T-helper 2 cell treated with Interferon-gamma antibody and Interleukin-4, amounts not matched to agents 5 μg/mL and 100 μg/mL, for 36 hours (primary cell): ENCODE data around the gene OR14A16.

Source experiments
- DNase-seq: peaks from one replicate; pipeline ENCODE4 v3.0.0; 2021; ENCODE audit warnings: low spot score
- H3K27ac Mint-ChIP-seq: one replicate; pipeline ENCODE4 v1.8.0; 2021; ENCODE audit warnings: mild to moderate bottlenecking, mixed read lengths
- H3K27me3 Mint-ChIP-seq: one replicate; pipeline ENCODE4 v1.8.0; 2021; ENCODE audit warnings: low read depth, mixed read lengths
- H3K36me3 Mint-ChIP-seq: one replicate; pipeline ENCODE4 v1.8.0; 2021; ENCODE audit warnings: low read depth, mixed read lengths
- H3K4me1 Mint-ChIP-seq: one replicate; pipeline ENCODE4 v1.8.0; 2021; ENCODE audit warnings: low read depth, mixed read lengths
- H3K4me3 Mint-ChIP-seq: one replicate; pipeline ENCODE4 v1.8.0; 2022; ENCODE audit warnings: mild to moderate bottlenecking, moderate library complexity, mixed read lengths
- H3K9me3 Mint-ChIP-seq: one replicate; pipeline ENCODE4 v1.8.0; 2021; ENCODE audit warnings: mixed read lengths

The OR14A16 gene

GRCh38 chr1:247840818-247841217, 16.9 kb upstream of the OR14A16 start:
- Mint-ChIP-seq H3K4me3 (no peak overlapping the region), H3K27me3 (no peaks in the 10 kb centered on the region), H3K36me3 (no peaks in the 10 kb centered on the region), H3K4me1 (no peaks in the 10 kb centered on the region), H3K27ac (no peak overlapping the region), H3K9me3 (no peaks in the 10 kb centered on the region)
- DNase-seq = no peak

- Mint-ChIP-seq H3K9me3 (no peaks in the 10 kb centered on the region), H3K27ac (no peak overlapping the region), H3K4me1 (no peaks in the 10 kb centered on the region), H3K4me3 (no peak overlapping the region), H3K27me3 (no peaks in the 10 kb centered on the region), H3K36me3 (no peaks in the 10 kb centered on the region)
- DNase-seq = no peak
Measured at GRCh38 chr1:247833601-247834000, 9.7 kb upstream of the OR14A16 start.

GRCh38 chr1:247829656-247830055, 5.7 kb upstream of the OR14A16 start:
- H3K4me3 Mint-ChIP-seq = no peak overlapping the region
- H3K9me3 Mint-ChIP-seq = no peaks in the 10 kb centered on the region
- no peaks in the 10 kb centered on the region for H3K36me3 Mint-ChIP-seq
- DNase-seq = no peak
- no peaks in the 10 kb centered on the region for H3K27me3 Mint-ChIP-seq
- no peaks in the 10 kb centered on the region for H3K4me1 Mint-ChIP-seq
- no peak overlapping the region for H3K27ac Mint-ChIP-seq

GRCh38 chr1:247825362-247825761, 1.4 kb upstream of the OR14A16 start:
- H3K27me3 Mint-ChIP-seq = no peaks in the 10 kb centered on the region
- DNase-seq = no peak
- H3K4me3 Mint-ChIP-seq = no peak overlapping the region
- H3K27ac Mint-ChIP-seq = no peak overlapping the region
- no peaks in the 10 kb centered on the region for H3K4me1 Mint-ChIP-seq
- no peaks in the 10 kb centered on the region for H3K9me3 Mint-ChIP-seq
- H3K36me3 Mint-ChIP-seq = no peaks in the 10 kb centered on the region

GRCh38 chr1:247822060-247822459, 1.9 kb downstream of the OR14A16 start:
- H3K27ac Mint-ChIP-seq = no peak overlapping the region
- H3K27me3 Mint-ChIP-seq = no peaks in the 10 kb centered on the region

GRCh38 chr1:247812637-247813036, 11.3 kb downstream of the OR14A16 start:
- no peak overlapping the region for H3K4me3 Mint-ChIP-seq
- no peaks in the 10 kb centered on the region for H3K9me3 Mint-ChIP-seq
- no peak overlapping the region for H3K27ac Mint-ChIP-seq
- H3K36me3 Mint-ChIP-seq = no peaks in the 10 kb centered on the region
- no peaks in the 10 kb centered on the region for H3K27me3 Mint-ChIP-seq
- no peaks in the 10 kb centered on the region for H3K4me1 Mint-ChIP-seq
- no peak for DNase-seq

More at GRCh38 chr1:247822060-247822459, 1.9 kb downstream of the OR14A16 start:
- no peak overlapping the region for H3K4me3 Mint-ChIP-seq
- no peaks in the 10 kb centered on the region for H3K9me3 Mint-ChIP-seq
- no peak for DNase-seq
- no peaks in the 10 kb centered on the region for H3K4me1 Mint-ChIP-seq
- H3K36me3 Mint-ChIP-seq = no peaks in the 10 kb centered on the region

GRCh38 chr1:247797518-247797917, 26.4 kb downstream of the OR14A16 start:
- Mint-ChIP-seq H3K27me3 (no peaks in the 10 kb centered on the region), H3K4me1 (no peaks in the 10 kb centered on the region), H3K4me3 (no peak overlapping the region), H3K9me3 (no peaks in the 10 kb centered on the region), H3K27ac (no peak overlapping the region), H3K36me3 (no peaks in the 10 kb centered on the region)
- DNase-seq = no peak

GRCh38 chr1:247769603-247770002, 54.3 kb downstream of the OR14A16 start:
- Mint-ChIP-seq H3K27me3 (no peaks in the 10 kb centered on the region), H3K36me3 (no peaks in the 10 kb centered on the region), H3K9me3 (no peaks in the 10 kb centered on the region), H3K4me1 (no peaks in the 10 kb centered on the region), H3K4me3 (no peak overlapping the region), H3K27ac (no peak overlapping the region)
- no peak for DNase-seq
